ENCODE data around the gene CLCN6.

Gene CLCN6

DNA sequence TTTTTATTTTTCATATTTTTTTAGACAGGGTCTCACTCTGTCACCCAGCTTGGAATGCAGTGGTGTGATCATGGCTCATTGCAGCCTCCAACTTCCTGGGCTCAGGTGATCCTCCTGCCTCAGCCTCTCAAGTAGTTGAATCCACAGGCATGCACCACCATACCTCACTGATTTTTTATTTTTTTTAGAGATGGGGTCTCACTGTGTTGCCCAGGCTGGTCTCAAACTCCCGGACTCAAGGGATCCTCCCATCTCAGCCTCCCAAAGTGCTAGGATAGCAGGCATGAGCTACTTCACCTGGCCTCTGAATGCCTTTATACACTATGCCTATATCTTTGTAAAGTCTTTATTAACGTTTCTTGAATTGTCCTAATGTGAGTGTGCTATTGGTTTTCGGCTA is 63.1 kb downstream of the CLCN6 start:
- peaks cover 48% of the 10 kb centered on the region for H3K27me3 Mint-ChIP-seq
- no peak for DNase-seq

DNA sequence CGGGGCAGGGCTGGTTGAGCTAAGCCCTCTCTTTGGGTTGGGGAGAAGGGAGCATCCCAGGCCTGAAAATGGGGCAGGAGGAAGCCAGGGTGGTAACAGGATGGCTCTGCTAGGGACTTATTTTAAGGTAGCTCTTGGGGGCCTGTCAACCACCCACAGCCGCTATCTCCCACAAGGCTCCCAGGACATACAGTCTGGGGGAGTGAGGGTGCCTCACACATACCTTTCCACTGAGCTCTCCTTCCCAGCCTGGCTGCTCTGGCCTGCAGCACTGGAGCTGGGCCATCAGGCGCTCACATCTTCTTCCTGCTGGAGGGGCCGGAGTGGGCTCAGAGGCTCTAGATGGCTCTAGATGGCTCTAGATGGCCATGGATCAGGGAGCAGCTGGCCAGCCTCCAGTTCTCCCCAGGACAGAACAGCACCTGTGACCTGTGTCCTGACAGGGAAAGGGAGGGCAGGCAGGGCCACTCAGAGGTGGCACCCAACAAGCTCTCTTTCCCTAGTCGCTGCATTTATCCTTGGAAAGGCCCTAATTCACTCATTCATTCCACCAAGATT is 63.7 kb downstream of the CLCN6 start:
- DNase-seq = no peak
- Mint-ChIP-seq H3K27me3 (peaks cover 46% of the 10 kb centered on the region), H3K9me3 (no peaks in the 10 kb centered on the region), H3K4me1 (no peaks in the 10 kb centered on the region), H3K4me3 (no peak overlapping the region), H3K27ac (peak overlapping the region in 1 of 2 donors; percentile 54)
- no peak for ATAC-seq

More for the DNA sequence above, 63.1 kb downstream of the CLCN6 start:
- Mint-ChIP-seq H3K27ac (peak overlapping the region in 1 of 2 donors; percentile 54), H3K9me3 (no peaks in the 10 kb centered on the region), H3K4me1 (no peaks in the 10 kb centered on the region), H3K4me3 (no peak overlapping the region)
- no peak for ATAC-seq

DNA sequence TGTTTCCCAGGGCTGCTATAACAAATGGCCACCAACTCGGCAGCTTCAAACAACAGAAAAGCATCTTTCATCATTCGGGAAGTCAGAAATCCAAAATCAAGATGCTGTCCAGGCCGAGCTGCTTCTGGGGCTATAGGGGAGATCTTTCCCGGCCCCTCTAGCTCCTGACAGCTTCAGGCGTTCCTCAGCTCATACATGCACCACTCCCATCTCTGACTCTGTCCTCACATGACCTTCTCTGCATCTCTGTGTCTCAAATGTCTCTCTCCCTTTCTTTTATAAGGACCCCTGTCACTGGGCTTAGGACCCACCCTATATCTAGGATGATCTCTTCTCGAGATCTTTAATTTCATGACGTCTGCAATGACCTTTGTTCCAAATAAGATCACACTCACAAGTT is 66.6 kb downstream of the CLCN6 start:
- Mint-ChIP-seq H3K4me3 (no peak overlapping the region), H3K9me3 (no peaks in the 10 kb centered on the region), H3K27ac (no peak overlapping the region), H3K4me1 (no peaks in the 10 kb centered on the region), H3K27me3 (peaks cover 46% of the 10 kb centered on the region)
- no peak for ATAC-seq
- DNase-seq = no peak

DNA sequence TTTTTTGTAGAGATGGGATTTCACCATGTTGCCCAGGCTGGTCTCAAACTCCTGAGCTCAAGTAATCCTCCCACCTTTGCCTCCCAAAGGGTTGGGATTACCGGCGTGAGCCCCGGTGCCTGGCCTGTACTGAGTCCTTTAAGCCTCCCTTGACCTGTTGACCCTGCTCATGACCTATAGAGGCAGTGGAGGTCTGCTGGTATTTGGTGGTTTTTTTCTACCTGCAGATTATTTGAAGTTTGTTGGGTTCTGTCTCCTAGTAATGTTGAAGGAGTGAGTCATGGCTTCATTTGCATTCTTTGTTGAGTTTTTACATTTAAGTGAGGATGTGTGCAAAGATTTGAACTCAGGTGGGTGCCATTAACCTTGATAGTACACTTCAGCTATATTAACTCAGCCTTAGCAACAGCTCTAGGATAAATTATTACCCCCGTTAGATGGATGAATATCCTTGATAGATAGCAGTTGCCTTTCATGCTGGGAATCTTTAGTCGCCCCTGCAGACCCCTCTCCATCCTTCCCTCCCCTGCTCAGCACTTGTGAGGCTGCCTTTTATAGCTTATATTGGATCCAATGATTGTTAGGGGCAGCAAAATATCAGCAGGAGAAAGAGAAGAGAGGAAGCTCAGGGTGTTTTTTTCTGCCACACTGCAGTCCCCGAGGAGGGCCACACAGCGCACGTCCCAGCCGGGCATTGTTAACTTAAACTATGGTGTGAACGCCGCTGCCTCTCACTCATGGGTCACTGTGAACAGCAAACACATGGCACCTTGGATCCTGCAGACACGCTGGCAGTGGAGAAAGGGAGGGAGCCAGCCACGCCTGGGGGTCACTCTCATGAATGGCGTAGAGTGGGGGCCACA is 67.6 kb downstream of the CLCN6 start:
- Mint-ChIP-seq H3K27ac (no peak overlapping the region), H3K4me1 (no peaks in the 10 kb centered on the region), H3K27me3 (peaks cover 51% of the 10 kb centered on the region), H3K4me3 (no peak overlapping the region), H3K9me3 (no peaks in the 10 kb centered on the region)
- no peak for ATAC-seq
- no peak for DNase-seq

DNA sequence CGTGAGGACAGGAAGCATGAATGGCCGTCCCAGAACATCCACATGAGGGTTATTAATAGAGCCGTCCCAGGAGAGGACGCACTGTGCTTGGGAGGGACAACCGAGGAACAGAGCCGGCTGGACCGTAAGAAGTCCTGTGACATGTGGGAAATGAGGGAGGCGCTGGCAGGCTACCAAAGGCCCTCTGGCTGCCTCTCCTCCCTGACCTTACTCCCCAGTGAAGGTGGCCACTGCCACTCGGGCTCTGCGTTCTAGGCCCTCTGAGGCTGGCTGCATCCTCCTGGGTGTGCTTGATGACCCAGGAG is 68.2 kb downstream of the CLCN6 start:
- DNase-seq (no peak), ATAC-seq (no peak)
- Mint-ChIP-seq H3K9me3 (no peaks in the 10 kb centered on the region), H3K4me3 (no peak overlapping the region), H3K27me3 (peaks cover 55% of the 10 kb centered on the region), H3K27ac (no peak overlapping the region), H3K4me1 (no peaks in the 10 kb centered on the region)

DNA sequence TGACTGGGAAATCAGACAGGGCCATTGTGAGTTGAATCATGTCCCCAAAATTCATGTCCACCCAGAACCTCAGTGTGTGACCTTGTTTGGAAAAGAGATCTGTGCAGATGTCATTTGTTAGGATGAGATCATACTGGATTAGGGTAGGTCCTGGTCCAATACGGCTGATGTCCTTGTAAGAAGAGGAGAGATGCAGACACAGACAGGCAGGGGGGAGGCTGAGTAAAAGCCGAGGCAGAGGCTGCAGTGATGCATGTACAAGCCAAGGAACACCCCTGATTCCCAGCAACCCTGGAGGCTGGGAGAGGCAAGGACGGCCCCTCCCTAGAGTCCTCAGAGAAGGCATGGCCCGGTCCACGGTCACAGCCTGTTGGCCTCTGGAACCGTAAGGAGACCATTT is 68.6 kb downstream of the CLCN6 start:
- Mint-ChIP-seq H3K4me3 (no peak overlapping the region), H3K27ac (no peak overlapping the region), H3K4me1 (no peaks in the 10 kb centered on the region), H3K27me3 (peaks cover 55% of the 10 kb centered on the region), H3K9me3 (no peaks in the 10 kb centered on the region)
- DNase-seq (no peak), ATAC-seq (no peak)

DNA sequence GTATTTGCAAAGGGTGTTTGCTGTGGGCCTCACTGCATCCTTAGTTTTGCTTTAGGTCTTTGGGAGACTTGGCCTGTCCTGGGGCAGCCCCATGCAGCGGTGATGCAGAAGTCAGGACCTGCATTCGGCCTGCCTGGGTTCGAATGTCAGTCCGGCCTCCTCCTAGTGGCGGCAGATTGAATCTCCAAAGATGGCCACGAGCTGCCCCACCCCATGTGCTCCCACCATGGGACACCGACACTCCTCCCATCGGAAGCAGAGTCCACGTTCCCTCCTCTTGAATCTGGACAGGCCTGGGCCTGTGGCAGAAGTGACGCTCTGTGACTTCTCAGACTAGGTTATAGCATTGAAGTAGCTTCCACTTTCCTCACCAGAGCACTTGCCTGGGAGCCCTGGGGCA is 69.1 kb downstream of the CLCN6 start:
- Mint-ChIP-seq H3K27ac (no peak overlapping the region), H3K4me3 (no peak overlapping the region), H3K27me3 (peaks cover 53% of the 10 kb centered on the region), H3K9me3 (no peaks in the 10 kb centered on the region), H3K4me1 (no peaks in the 10 kb centered on the region)
- ATAC-seq (no peak), DNase-seq (no peak)

DNA sequence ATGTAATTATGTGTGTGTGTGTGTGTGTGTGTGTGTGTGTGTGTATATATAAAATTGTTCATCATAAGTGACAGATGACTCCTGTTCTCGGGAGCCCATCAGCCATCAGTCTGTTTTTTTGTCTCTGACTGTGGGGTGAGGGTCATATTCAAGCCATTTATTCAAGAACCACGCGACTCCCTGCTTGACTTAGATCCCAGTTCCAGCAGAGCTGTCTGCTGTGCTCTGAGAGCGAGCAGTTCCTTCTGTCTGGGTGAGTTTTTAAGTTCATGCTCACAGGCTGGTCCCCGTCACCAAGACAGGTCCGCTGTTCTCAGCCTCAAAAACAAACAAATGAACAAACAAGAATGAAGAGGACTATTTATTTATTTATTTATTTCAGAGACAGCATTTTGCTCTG is 71.1 kb downstream of the CLCN6 start:
- Mint-ChIP-seq H3K27ac (no peak overlapping the region), H3K27me3 (peaks cover 34% of the 10 kb centered on the region), H3K4me1 (no peaks in the 10 kb centered on the region), H3K9me3 (no peaks in the 10 kb centered on the region), H3K4me3 (no peak overlapping the region)
- no peak for DNase-seq
- ATAC-seq = no peak

DNA sequence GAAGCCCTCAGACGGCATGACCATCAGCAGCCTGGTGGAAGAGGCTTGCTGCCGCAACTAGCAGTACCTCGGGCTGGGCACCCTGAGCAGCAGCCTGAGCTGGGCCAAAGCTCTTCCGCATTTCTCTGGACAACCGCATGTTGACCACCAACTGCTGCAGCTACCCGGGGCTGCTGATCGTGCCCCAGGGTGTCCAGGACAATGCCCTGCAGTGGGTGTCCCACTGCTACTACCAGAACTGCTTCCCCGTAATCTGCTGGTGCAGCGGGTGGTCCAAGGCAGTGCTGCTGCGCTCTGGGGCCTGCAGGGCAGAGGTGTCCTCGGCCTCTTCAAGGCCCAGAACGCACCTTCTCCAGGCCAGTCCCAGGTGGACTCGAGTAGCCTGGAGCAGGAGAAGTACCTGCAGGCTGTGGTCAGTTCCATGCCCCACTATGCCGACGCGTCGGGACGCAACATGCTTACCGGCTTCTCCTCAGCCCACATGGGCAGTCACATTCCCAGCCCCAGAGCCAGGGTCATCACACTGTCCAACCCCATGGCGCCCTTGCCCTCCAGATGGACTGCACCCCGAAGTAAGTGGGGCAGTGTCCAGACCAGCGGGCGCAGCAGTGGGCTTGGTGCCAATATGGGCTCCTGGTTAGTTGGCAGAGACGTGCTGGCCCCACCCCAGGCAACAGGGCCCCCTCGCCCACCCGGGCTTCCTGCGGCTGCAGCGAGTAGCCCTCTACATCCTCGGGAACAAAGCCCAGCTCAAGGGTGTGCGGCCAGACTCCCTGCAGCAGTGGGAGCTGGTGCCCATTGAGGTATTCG is 72.3 kb downstream of the CLCN6 start:
- Mint-ChIP-seq H3K27me3 (peaks cover 40% of the 10 kb centered on the region), H3K27ac (no peak overlapping the region), H3K4me1 (no peaks in the 10 kb centered on the region), H3K4me3 (no peak overlapping the region), H3K9me3 (no peaks in the 10 kb centered on the region)
- ATAC-seq (no peak), DNase-seq (no peak)

DNA sequence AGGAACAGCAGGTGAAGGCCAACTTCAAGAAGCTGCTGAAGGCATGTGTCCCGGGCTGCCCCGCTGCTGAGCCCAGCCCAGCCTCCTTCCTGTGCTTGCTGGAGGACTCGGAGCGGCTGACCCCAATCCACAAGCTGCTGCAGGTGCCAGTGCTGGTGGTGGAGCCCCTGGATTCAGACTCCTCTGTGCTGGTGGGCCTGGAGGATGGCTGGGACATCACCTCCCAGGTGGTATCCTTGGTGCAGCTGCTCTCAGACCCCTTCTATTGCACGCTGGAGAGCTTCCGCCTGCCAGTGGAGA is 72.8 kb downstream of the CLCN6 start:
- ATAC-seq (no peak), DNase-seq (no peak)
- H3K27me3 Mint-ChIP-seq = peaks cover 37% of the 10 kb centered on the region
- H3K9me3 Mint-ChIP-seq = no peaks in the 10 kb centered on the region
- peak overlapping the region in 1 of 2 donors; percentile 20 for H3K27ac Mint-ChIP-seq
- H3K4me1 Mint-ChIP-seq = no peaks in the 10 kb centered on the region
- no peak overlapping the region for H3K4me3 Mint-ChIP-seq

DNA sequence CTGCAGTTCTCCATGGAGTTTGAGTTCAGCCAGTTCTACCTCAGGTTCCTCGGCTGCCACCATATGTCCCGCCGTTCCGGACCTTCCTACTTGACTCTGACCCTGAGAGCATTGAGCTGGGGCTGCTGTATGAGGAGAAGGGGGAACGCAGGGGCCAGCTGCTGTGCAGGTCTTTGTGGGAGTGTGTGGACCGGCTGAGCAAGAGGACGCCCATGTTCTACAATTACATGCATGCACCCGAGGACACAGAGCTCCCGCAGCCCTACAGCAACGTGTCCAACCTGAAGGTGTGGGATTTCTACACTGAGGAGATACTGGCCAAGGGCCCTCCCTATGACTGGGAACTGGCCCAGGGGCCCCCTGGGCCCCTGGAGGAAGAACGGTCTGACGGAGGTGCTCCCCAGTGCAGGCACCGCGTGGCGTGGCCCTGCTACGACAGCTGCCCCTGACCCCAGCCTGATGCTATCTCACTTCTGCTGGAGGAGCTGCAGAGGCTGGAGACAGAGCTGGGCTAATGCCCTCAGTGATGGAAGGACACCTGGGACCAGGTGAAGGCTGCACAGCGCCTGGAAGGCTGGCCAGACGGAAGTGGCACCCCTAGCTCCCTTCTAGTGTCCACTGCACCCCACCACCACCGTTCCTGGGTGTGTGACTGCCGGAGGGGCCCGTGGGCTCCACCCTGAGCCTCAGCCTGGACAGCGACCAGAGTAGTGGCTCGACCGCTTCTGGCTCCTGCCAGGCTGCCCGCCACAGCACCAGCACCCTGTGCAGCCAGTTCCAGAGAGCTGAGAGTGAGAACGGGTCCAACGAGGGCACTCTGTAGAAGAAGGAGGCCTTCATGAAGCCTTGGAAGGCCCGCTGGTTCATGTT is 73.6 kb downstream of the CLCN6 start:
- DNase-seq (no peak), ATAC-seq (no peak)
- Mint-ChIP-seq H3K4me1 (no peaks in the 10 kb centered on the region), H3K27ac (peak overlapping the region in 1 of 2 donors; percentile 20), H3K9me3 (no peaks in the 10 kb centered on the region), H3K27me3 (peaks cover 32% of the 10 kb centered on the region), H3K4me3 (no peak overlapping the region)

DNA sequence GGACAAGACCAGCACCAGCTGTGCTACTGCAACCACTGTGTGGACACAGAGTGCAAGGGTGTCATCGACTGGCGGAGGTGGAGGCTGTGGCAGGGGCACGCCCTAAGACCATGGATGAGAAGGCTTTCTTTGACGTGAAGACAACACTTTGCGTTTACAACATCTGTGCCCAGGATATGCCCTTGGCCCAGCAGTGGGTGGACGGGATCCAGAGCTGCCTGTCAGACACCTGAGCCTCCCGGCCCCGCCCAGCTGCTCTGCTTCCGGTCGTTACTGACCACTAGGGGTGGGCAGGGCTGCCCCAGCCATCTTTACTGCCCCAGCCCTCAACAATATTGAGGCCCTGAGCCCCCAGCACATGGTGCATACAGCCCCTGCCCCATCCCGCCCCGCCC is 74.2 kb downstream of the CLCN6 start:
- Mint-ChIP-seq H3K4me3 (no peak overlapping the region), H3K27ac (no peak overlapping the region), H3K27me3 (peaks cover 32% of the 10 kb centered on the region), H3K4me1 (no peaks in the 10 kb centered on the region), H3K9me3 (no peaks in the 10 kb centered on the region)
- ATAC-seq = no peak
- DNase-seq = no peak

DNA sequence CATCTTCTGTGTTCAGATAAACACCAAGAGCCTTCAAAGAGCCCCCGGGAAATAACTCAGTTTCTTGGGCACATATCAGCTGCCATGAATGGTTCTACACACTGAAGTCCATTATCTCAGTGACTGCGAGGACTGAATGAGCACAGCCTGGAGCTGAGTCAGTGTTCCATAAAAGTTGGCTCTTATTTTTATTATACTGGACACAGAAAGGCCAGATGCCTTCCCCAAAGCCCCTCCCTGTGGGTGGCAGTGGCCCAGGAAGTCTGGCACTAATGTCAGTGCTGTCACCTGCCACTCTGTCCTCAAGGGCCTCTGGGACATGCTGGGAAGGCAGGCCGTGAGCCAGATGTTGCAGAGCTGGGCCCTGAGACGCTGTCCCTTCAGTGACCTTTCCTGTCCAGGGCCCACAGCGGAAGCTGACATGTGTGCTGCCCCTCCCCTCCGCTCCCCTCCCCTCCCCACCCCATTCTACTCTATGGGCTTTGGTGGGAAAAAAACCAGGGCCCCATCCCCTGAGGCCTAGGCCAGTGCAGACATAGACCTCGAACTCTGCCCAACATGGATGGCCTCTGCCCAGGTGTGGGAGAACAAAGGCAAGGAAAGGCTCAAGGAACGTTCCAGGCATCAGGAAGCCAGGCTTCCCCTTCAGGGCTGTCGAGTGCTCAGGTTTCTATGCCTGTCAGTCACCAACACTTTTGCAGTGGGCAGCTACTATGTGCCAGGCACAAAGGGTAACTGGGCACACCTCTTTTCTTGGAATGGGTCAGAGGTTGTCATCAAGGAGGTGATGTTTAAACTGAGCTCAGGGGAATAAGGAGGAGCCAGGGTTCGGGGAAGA is 75.1 kb downstream of the CLCN6 start:
- ATAC-seq (no peak), DNase-seq (no peak)
- H3K27ac Mint-ChIP-seq = peak overlapping the region in 1 of 2 donors; percentile 50
- no peak overlapping the region for H3K4me3 Mint-ChIP-seq
- H3K27me3 Mint-ChIP-seq = peaks cover 32% of the 10 kb centered on the region
- H3K4me1 Mint-ChIP-seq = no peaks in the 10 kb centered on the region
- H3K9me3 Mint-ChIP-seq = no peaks in the 10 kb centered on the region

DNA sequence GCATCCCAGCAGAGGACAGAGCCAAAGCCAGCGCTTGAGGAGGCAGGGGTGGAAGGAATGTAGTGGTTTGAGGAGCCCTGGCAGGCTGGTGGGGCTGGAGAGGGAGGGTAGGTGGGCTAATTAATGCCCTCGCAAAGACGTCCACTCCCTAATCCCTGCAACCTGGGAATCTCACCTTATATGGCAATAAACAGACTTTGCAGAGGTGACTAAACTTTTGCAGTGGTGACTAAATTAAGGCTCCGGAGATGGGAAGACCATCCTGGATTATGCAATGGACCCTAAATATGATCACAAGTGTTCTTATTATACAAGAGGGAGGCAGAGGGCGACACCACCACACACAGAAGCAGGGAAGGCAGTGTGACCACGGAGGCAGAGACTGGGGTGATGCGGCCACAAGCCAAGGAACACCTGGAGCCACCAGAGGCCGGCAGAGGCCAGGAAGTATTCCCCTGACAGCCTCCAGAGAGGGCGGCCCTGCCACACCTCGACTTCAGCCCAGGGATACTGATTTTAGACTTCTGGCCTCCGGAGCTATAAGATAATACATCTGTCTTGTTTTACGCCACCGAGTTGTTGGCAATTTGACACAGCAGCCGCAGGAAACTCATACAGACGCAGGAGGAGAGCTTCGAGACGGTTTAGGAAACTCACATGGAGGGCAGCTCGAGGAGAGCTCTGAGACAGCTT is 75.9 kb downstream of the CLCN6 start:
- no peaks in the 10 kb centered on the region for H3K9me3 Mint-ChIP-seq
- H3K27ac Mint-ChIP-seq = no peak overlapping the region
- ATAC-seq (no peak), DNase-seq (no peak)
- no peak overlapping the region for H3K4me3 Mint-ChIP-seq
- no peaks in the 10 kb centered on the region for H3K4me1 Mint-ChIP-seq
- H3K27me3 Mint-ChIP-seq = peaks cover 30% of the 10 kb centered on the region

All from stimulated activated naive CD8-positive, alpha-beta T cell treated with anti-CD3 and anti-CD28 coated beads, Interleukin-15, amount 100 ng/mL, for 72 hours (primary cell).